ENCODE results near the gene NPY4R2. TPM values are rescaled to one million over a fixed set of nuclear protein-coding genes. Genes with fewer than 3 reads are reported as not detected.

The NPY4R2 gene
- total and polyA plus RNA-seq, 2 experiments from 2014 or later: 0.21 to 0.22 TPM

Other genes with a start within 250 kb of the NPY4R2 start
- 0.04 TPM in 1 of 2 replicates, not detected in the other for gene SYT15B, start 155.1 kb upstream of the NPY4R2 start, total RNA-seq
- 0.06 TPM in 1 of 2 replicates, not detected in the other for gene SYT15B, start 155.1 kb upstream of the NPY4R2 start, polyA plus RNA-seq
- gene FAM25C, start 81.1 kb downstream of the NPY4R2 start, total RNA-seq: not detected in 2 replicates
- not detected in 2 replicates for gene FAM25C, start 81.1 kb downstream of the NPY4R2 start, polyA plus RNA-seq